HCT116 (cell line): ENCODE results near the gene FAM237B. TPM values are rescaled to one million over a fixed set of nuclear protein-coding genes. Genes with fewer than 3 reads are reported as not detected.

ENCODE experiments used
- ATAC-seq: fragments of 200-7000 bp; cut with Tn5 transposase; 2 replicates; pipeline ENCODE4 v1.9.1; 2020; ENCODE audit warnings: mild to moderate bottlenecking, moderate library complexity
- Bru-seq: library from RNA; stranded (reverse); fragments of 400-500 nt; gene quantifications from one replicate; lab custom pipeline; 2021; lab: Mats Ljungman, UMichigan
- BruChase-seq, 2 experiments: library from RNA; stranded (reverse); fragments of 400-500 nt; gene quantifications; one replicate each; lab custom pipeline; 2021; lab: Mats Ljungman, UMichigan
- BruUV-seq: library from RNA; stranded (reverse); fragments of 400-500 nt; replicated peaks from 2 replicates; lab custom pipeline; 2021; lab: Mats Ljungman, UMichigan
- CTCF ChIA-PET: fragments of 300-600 bp; sonication (Branson Sonifier 250); formaldehyde crosslinking; loops from one replicate; lab custom pipeline; 2021; ENCODE audit warnings: antibody characterized with exemption; lab: Charles Lee
- POLR2A ChIA-PET: fragments of 300-600, 350-600 bp; sonication (Branson Sonifier 250); formaldehyde crosslinking; loops from one replicate; lab custom pipeline; 2021; ENCODE audit warnings: antibody characterized with exemption; lab: Charles Lee
- RAD21 ChIA-PET, 2 experiments: fragments of 300-600 bp; sonication (Branson Sonifier 250); formaldehyde crosslinking; loops; one replicate each; lab custom pipeline; 2023; ENCODE audit warnings: low total read pairs in 2 of 2; ENCODE audit not compliant: uncharacterized antibody in 2 of 2, unreplicated experiment in 2 of 2, low non-redundant PET in 1 of 2; lab: Charles Lee
- DNase-seq: peaks from one replicate; pipeline ENCODE4 v3.0.0-alpha.2; 2010; ENCODE audit warnings: low read depth, low spot score
- H2AFZ ChIP-seq: fragments of 200-600 bp; shearing (Covaris generic), sonication (generic); 2 replicates; pipeline ENCODE4 v1.6.1; 2017; ENCODE audit warnings: low read depth, mixed run types, mixed read lengths, antibody characterized with exemption, low read length; ENCODE audit not compliant: poor library complexity, severe bottlenecking
- H3K27ac ChIP-seq: 2 replicates; pipeline ENCODE4 v1.5.1; 2012; ENCODE audit warnings: low read depth, low read length
- H3K27me3 ChIP-seq: fragments of 200-600 bp; sonication (generic); 2 replicates; pipeline ENCODE4 v1.6.1; 2016; ENCODE audit warnings: mixed run types, low read length, mixed read lengths; ENCODE audit not compliant: insufficient read depth
- H3K36me3 ChIP-seq, 2 experiments: fragments of 200-500 bp in 1 of 2; fragments of 200-600 bp in 1 of 2; sonication (Bioruptor generic) in 1 of 2; sonication (generic) in 1 of 2; 2 replicates each; pipeline versions ENCODE4 v1.5.1 to v1.6.1; 2014 to 2016; ENCODE audit warnings: low read length in 2 of 2, inconsistent platforms in 1 of 2, mixed read lengths in 1 of 2, mixed run types in 1 of 2; ENCODE audit not compliant: insufficient read depth in 2 of 2, control insufficient read depth in 1 of 2
- H3K4me1 ChIP-seq, 2 experiments: fragments of 200-600 bp in 1 of 2; sonication (generic) in 1 of 2; 2 replicates each; pipeline versions ENCODE4 v1.5.1 to v1.6.1; 2012 to 2017; ENCODE audit warnings: low read length in 2 of 2, inconsistent platforms in 1 of 2, mild to moderate bottlenecking in 1 of 2, mixed read lengths in 1 of 2, mixed run types in 1 of 2, moderate library complexity in 1 of 2; ENCODE audit not compliant: insufficient read depth in 2 of 2, control insufficient read depth in 1 of 2
- H3K4me2 ChIP-seq: fragments of 200-600 bp; sonication (generic); 2 replicates; pipeline ENCODE4 v1.6.1; 2017; ENCODE audit warnings: mixed run types, low read length, mixed read lengths
- H3K4me3 ChIP-seq, 2 experiments: fragments of 200-600 bp in 1 of 2; sonication (generic) in 1 of 2; replicated peaks in 1 of 2; 2 replicates each; pipeline ENCODE4 v1.5.1; 2011 to 2016; ENCODE audit warnings: low read length in 2 of 2, control low read depth in 1 of 2, low read depth in 1 of 2, mild to moderate bottlenecking in 1 of 2, mixed read lengths in 1 of 2, mixed run types in 1 of 2
- H3K79me2 ChIP-seq: fragments of 200-600 bp; sonication (generic); 2 replicates; pipeline ENCODE4 v1.6.1; 2017; ENCODE audit warnings: mild to moderate bottlenecking, mixed run types, low read length, moderate library complexity, mixed read lengths; ENCODE audit not compliant: insufficient read depth
- H3K9ac ChIP-seq: fragments of 200-600 bp; sonication (generic); 2 replicates; pipeline ENCODE4 v1.6.1; 2016; ENCODE audit warnings: low read length, mixed read lengths
- H3K9me2 ChIP-seq: fragments of 200-600 bp; sonication (generic), shearing (Covaris generic); 2 replicates; pipeline ENCODE4 v1.6.1; 2017; ENCODE audit warnings: mixed run types, mild to moderate bottlenecking, moderate library complexity; ENCODE audit not compliant: insufficient read depth
- H3K9me3 ChIP-seq, 2 experiments: fragments of 200-500 bp in 1 of 2; fragments of 200-600 bp in 1 of 2; sonication (Bioruptor generic) in 1 of 2; sonication (generic) in 1 of 2; 2 replicates each; pipeline ENCODE4 v1.6.1; 2014 to 2017; ENCODE audit warnings: low read length in 2 of 2, mixed read lengths in 2 of 2, inconsistent platforms in 1 of 2, low read depth in 1 of 2, mild to moderate bottlenecking in 1 of 2, mixed run types in 1 of 2, moderate library complexity in 1 of 2; ENCODE audit not compliant: control insufficient read depth in 1 of 2, insufficient read depth in 1 of 2
- H4K20me1 ChIP-seq: fragments of 200-600 bp; sonication (generic), shearing (Covaris generic); 2 replicates; pipeline ENCODE4 v1.6.1; 2017; ENCODE audit warnings: mixed run types, mild to moderate bottlenecking, moderate library complexity; ENCODE audit not compliant: insufficient read depth
- CBX3 ChIP-seq: IDR thresholded peaks from 2 replicates; pipeline ENCODE4 v1.6.1; 2012; ENCODE audit warnings: low read depth
- EZH2 ChIP-seq: fragments of 200-600 bp; sonication (generic); IDR thresholded peaks from 2 replicates; pipeline ENCODE4 v1.6.1; 2017; ENCODE audit warnings: antibody characterized with exemption, mixed run types
- EZH2phosphoT487 ChIP-seq: fragments of 200-600 bp; IDR thresholded peaks from 2 replicates; pipeline ENCODE4 v1.6.1; 2018; ENCODE audit warnings: antibody characterized with exemption, borderline replicate concordance
- JUND ChIP-seq: IDR thresholded peaks from 2 replicates; pipeline ENCODE4 v1.6.1; 2012
- POLR2AphosphoS5 ChIP-seq: IDR thresholded peaks from 2 replicates; pipeline ENCODE4 v1.6.1; 2011; ENCODE audit warnings: mild to moderate bottlenecking, low read depth, low read length, moderate library complexity
- RAD21 ChIP-seq: IDR thresholded peaks from 2 replicates; pipeline ENCODE4 v1.6.1; 2012; ENCODE audit warnings: low read depth, mild to moderate bottlenecking
- SP1 ChIP-seq: IDR thresholded peaks from 2 replicates; pipeline ENCODE4 v1.6.1; 2012; ENCODE audit warnings: low read depth
- TCF7L2 ChIP-seq: IDR thresholded peaks from 2 replicates; pipeline ENCODE4 v1.7.0; 2011; ENCODE audit warnings: borderline replicate concordance, inconsistent platforms; ENCODE audit not compliant: insufficient read depth, insufficient read length; ENCODE audit errors: extremely low read depth
- YY1 ChIP-seq: IDR thresholded peaks from 2 replicates; pipeline ENCODE4 v1.6.1; 2011; ENCODE audit warnings: low read length, low read depth, moderate library complexity, mild to moderate bottlenecking; ENCODE audit not compliant: insufficient replicate concordance; ENCODE audit errors: extremely low read depth
- ZFX ChIP-seq: fragments of 450-650 bp; IDR thresholded peaks from 2 replicates; pipeline ENCODE4 v1.6.1; 2017
- intact Hi-C: fragments of 100-400 bp; cut with micrococcal nuclease; formaldehyde crosslinking; loops from 2 replicates; pipeline ENCODE4 v1.10.0; 2022
- long read RNA-seq: library from polyadenylated mRNA; unstranded; transcript quantifications from one replicate; pipeline ENCODE4 v2.0.0, GENCODE V29; 2021; ENCODE audit not compliant: unreplicated experiment
- polyA plus RNA-seq: library from polyadenylated mRNA; unstranded; fragments of >200 nt; gene quantifications from 2 replicates; pipeline ENCODE4 v1.2.1, GENCODE V29; 2012; ENCODE audit warnings: missing spikeins
- total RNA-seq: library from RNA; stranded (reverse); gene quantifications from one replicate; pipeline ENCODE4 v1.2.1, GENCODE V29; 2021; ENCODE audit not compliant: unreplicated experiment
- TF ChIP-seq, protein P1 (sequence below), 3 experiments: fragments of 200-600 bp in 1 of 3; sonication (generic) in 1 of 3; IDR thresholded peaks in 2 of 3; conservative IDR thresholded peaks in 1 of 3; 2 replicates each; pipeline ENCODE4 v1.5.1; 2012 to 2017; ENCODE audit warnings: low read depth in 2 of 3, low read length in 2 of 3, antibody characterized with exemption in 1 of 3, borderline replicate concordance in 1 of 3, control low read depth in 1 of 3, mild to moderate bottlenecking in 1 of 3, mixed read lengths in 1 of 3, mixed run types in 1 of 3, moderate library complexity in 1 of 3; ENCODE audit not compliant: insufficient read depth in 1 of 3
- TF ChIP-seq, protein P2 (sequence below): IDR thresholded peaks from 2 replicates; pipeline ENCODE4 v1.6.1; 2012

FAM237B gene
- total RNA-seq: not detected
- 0.01 TPM in 1 of 2 replicates, not detected in the other for polyA plus RNA-seq
- not detected for Bru-seq, nascent RNA
- BruChase-seq, experiment 1, labeled RNA remaining after a 6-hour chase: percentile 11 among the genes with signal in this experiment
- not detected for BruChase-seq, experiment 2, labeled RNA remaining after a 2-hour chase
- long read RNA-seq: 0 reads

DNA sequence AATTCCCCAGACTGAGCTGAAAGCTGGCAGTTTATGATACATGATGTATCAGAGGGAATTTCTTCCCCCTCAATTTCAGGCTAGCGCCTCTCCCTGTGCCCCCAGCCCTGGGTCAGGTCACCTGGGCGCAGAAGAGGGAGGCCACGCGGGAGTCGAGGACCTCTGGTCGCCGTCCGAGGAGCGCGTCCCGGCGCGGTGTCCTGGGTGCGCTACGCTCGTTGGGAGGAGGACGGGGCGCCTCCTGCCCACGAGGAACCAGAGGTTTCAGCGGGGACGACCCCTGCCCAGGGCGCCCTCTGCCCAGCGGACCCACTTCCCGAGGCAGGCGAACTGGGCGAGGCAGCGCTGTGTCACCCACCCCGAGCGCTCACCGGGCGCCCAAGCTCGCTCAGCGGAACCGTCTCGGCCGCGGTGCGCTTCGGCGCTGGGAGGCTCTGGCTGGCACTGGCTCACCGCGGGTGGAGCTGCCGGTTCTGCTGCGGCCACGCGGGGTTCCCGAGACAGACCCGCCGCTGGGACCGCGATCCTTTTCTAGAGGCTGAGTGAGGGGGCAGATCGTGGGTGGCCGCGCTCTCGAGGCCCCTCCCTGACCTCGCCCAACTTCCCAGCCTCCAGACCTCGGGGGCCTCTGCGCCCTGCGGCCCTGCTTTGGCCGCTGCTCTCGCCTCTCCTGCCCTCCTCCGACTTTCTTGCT, at the start of gene FAM237B:
FAM237B (minus strand) TSS at position 504 of the 694 bp plus-strand sequence. CDS start 1,556 bp downstream, outside the sequence.
- H2AFZ ChIP-seq: no peak within 1 kb of the TSS
- H3K27me3 ChIP-seq: no peaks in the 10 kb centered on the region
- no peak for DNase-seq
- ChIA-PET POLR2A (no interaction called here), CTCF (no interaction called here), RAD21 (no interaction called here)
- no peak within 1 kb of the TSS for H3K4me3 ChIP-seq
- no TSS peak for BruUV-seq
- no peak within 1 kb of the TSS for H3K27ac ChIP-seq
- H3K4me2 ChIP-seq: no peak within 1 kb of the TSS
- H3K79me2 ChIP-seq: no peaks in the 10 kb centered on the region
- no peaks in the 10 kb centered on the region for H3K9me3 ChIP-seq
- H3K36me3 ChIP-seq: no peaks in the 10 kb centered on the region
- H3K9me2 ChIP-seq: no peaks in the 10 kb centered on the region
- intact Hi-C loops: no loop called here
- no peak within 1 kb of the TSS for H3K9ac ChIP-seq
- no peak for TF ChIP-seq SP1
- TF ChIP-seq ZFX: no peak
- no peak for ATAC-seq
- H4K20me1 ChIP-seq: no peaks in the 10 kb centered on the region
- H3K4me1 ChIP-seq: no peaks in the 10 kb centered on the region

DNA sequence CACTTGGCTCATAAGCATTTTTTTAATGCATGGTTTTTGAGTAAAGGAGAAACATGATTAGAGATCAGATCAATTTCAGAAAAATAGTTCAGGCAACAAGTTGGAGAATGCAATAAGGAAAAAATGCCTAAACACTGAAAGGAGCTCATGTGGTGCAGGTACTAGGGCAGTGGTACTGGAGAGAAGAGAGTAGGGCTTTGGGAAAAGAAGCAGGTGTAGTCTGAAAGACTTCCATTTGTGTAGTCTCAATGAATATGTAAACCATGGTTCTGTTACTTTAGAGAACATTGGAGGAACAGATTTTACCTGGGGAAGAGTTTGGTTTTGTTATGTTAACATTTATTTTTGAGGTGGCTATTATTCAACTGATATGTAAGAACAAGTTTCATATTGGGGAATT, 30.9 kb upstream of the FAM237B start:
- H3K9ac ChIP-seq: no peak overlapping the region
- ChIA-PET CTCF (no interaction called here), RAD21 (no interaction called here), POLR2A (no interaction called here)
- H3K36me3 ChIP-seq: peaks cover 4 to 15% of the 10 kb centered on the region in 2 experiments
- H3K27me3 ChIP-seq: no peaks in the 10 kb centered on the region
- no peak overlapping the region for H3K4me3 ChIP-seq
- no peaks in the 10 kb centered on the region for H3K9me2 ChIP-seq
- no peak for TF ChIP-seq CBX3
- TF ChIP-seq YY1: no peak
- TF ChIP-seq JUND: no peak
- TF ChIP-seq, protein P1, sequence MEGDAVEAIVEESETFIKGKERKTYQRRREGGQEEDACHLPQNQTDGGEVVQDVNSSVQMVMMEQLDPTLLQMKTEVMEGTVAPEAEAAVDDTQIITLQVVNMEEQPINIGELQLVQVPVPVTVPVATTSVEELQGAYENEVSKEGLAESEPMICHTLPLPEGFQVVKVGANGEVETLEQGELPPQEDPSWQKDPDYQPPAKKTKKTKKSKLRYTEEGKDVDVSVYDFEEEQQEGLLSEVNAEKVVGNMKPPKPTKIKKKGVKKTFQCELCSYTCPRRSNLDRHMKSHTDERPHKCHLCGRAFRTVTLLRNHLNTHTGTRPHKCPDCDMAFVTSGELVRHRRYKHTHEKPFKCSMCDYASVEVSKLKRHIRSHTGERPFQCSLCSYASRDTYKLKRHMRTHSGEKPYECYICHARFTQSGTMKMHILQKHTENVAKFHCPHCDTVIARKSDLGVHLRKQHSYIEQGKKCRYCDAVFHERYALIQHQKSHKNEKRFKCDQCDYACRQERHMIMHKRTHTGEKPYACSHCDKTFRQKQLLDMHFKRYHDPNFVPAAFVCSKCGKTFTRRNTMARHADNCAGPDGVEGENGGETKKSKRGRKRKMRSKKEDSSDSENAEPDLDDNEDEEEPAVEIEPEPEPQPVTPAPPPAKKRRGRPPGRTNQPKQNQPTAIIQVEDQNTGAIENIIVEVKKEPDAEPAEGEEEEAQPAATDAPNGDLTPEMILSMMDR (IDR thresholded peaks at IDR 0.05 in 2 of 3, conservative IDR thresholded peaks at IDR 0.05 in 1 of 3; ENCODE audit: borderline replicate concordance in 1 of 3, insufficient read depth in 1 of 3, low read depth in 2 of 3, low read length in 2 of 3): no peak
- no peak for TF ChIP-seq RAD21
- no peak for TF ChIP-seq ZFX
- TF ChIP-seq EZH2phosphoT487: no peak
- TF ChIP-seq POLR2AphosphoS5: no peak
- no peak for TF ChIP-seq SP1
- TF ChIP-seq, protein P2, sequence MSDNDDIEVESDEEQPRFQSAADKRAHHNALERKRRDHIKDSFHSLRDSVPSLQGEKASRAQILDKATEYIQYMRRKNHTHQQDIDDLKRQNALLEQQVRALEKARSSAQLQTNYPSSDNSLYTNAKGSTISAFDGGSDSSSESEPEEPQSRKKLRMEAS: no peak
- no peak for TF ChIP-seq EZH2
- no peak for TF ChIP-seq TCF7L2
- intact Hi-C loops: no loop called here
- H4K20me1 ChIP-seq: no peaks in the 10 kb centered on the region
- ATAC-seq (no peak), DNase-seq (no peak)
- peaks cover 0 to 7% of the 10 kb centered on the region in 2 experiments; a peak in 1 of 4 replicates for H3K4me1 ChIP-seq
- peaks cover 79% of the 10 kb centered on the region for H3K79me2 ChIP-seq
- H2AFZ ChIP-seq: no peak overlapping the region
- no peak overlapping the region for H3K27ac ChIP-seq
- H3K9me3 ChIP-seq: no peaks in the 10 kb centered on the region
- no TSS peak for BruUV-seq
- no peak overlapping the region for H3K4me2 ChIP-seq
